ENCODE data around the gene PIEZO2.

DNA sequence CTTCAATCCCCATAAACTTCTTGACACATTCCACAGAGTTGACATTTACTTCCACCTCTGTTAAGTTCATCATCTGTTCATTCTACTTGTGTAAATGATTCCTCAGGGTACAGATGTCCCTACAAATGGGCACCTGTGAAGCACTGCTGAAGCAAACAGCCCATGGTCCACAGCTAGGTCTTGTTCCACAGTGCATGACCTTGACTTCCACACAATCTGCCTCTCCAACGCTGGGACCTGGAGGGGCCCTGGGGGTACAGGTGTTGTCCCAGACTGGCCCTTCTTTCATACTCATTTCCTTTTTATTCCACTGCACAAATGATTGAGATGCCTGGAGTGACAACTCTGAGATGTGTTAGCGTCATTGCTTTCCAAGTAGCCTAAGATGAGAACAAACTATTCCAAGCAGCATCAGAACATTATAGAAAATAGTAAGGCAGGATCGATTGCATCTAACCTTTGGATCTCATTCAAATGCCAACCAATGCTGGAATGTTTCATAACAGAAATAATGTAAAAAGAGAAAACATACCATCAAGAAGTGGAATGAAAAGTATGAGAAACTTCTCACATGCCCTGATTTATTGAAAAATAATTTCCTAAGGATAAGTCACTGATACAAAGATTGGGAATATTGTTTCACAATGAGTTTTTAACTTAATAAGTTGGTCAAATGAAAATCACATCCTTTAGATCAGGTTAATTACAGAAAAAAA, 31.2 kb downstream of the PIEZO2 start:
- no peak for TF ChIP-seq POLR2A (IDR thresholded peaks at IDR 0.05; ENCODE audit: low read depth, low read length)
- no peak for TF ChIP-seq POLR2AphosphoS5 (IDR thresholded peaks at IDR 0.05; ENCODE audit: low read depth, low read length)

Data from GM12892 (cell line).